ENCODE results near the gene JAZF1. TPM values are rescaled to one million over a fixed set of nuclear protein-coding genes. Genes with fewer than 3 reads are reported as not detected.
A peak's percentile ranks its signal among the peaks of the same experiment; 100 is the strongest.
"Not testable (repeated sequence)": the region's sequence is repeated elsewhere in the genome, so short reads cannot be mapped to it uniquely, and the experiment has no call there.

JAZF1 gene
- total and polyA plus RNA-seq, 2 experiments from 2014 or later, result 13.8 to 19.6 TPM

DNA sequence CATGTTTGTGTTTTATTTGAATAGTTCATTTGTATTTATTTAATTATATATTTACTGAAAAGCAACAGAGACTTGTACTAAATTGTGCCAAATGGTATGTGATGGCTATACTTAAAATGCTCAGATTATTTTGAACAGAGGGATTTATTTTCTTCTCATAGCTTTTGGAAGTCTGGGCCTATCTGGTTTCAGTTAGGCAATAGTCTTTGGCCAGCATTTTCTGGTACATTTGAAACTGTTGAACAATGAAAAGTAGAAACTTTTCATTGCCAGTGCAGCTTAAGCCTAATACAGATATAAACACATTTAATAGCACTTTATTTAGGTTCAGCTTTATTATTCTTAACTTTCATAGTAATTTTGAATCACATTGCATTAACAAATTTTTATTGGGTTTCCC lies 252.6 kb downstream of the JAZF1 start:
- no peaks in the 10 kb centered on the region for H3K9me3 ChIP-seq (ENCODE audit: low read depth)
- TF ChIP-seq EZH2phosphoT487 (IDR thresholded peaks at IDR 0.05; ENCODE audit: insufficient read depth, low read depth) (no peak), EZH2 (IDR thresholded peaks at IDR 0.05; ENCODE audit: insufficient read depth, poor library complexity, severe bottlenecking) (no peak)
- H3K9me2 ChIP-seq (ENCODE audit: insufficient read depth), result no peaks in the 10 kb centered on the region
- 0 out of 2 replicates have a peak, but pooled peaks cover 4% of the 10 kb centered on the region for H3K79me2 ChIP-seq (ENCODE audit: insufficient read depth)
- H2AFZ ChIP-seq, result no peak overlapping the region
- H3K36me3 ChIP-seq (ENCODE audit: low read depth), result no peaks in the 10 kb centered on the region
- H3F3A ChIP-seq (ENCODE audit: insufficient read depth), result peaks cover 3% of the 10 kb centered on the region
- no peak for DNase-seq
- in situ Hi-C loops (cut with MboI), result loop anchor here (10.0 kb wide), 1 partner anchor 723 kb away; the partner anchor contains the start of gene HOXA13
- H3K9ac ChIP-seq, result no peak overlapping the region
- no peak overlapping the region for H3K4me3 ChIP-seq
- no peaks in the 10 kb centered on the region for H3K27me3 ChIP-seq (replicated peaks; ENCODE audit: insufficient read depth)
- no peak overlapping the region for H3K27ac ChIP-seq
- H3K4me2 ChIP-seq (ENCODE audit: unreplicated experiment), result no peak overlapping the region
- no peaks in the 10 kb centered on the region for H4K20me1 ChIP-seq (ENCODE audit: insufficient read depth)
- peaks cover 7% of the 10 kb centered on the region; the same call in 1 of the 2 replicates for H3K4me1 ChIP-seq (ENCODE audit: insufficient read depth)

DNA sequence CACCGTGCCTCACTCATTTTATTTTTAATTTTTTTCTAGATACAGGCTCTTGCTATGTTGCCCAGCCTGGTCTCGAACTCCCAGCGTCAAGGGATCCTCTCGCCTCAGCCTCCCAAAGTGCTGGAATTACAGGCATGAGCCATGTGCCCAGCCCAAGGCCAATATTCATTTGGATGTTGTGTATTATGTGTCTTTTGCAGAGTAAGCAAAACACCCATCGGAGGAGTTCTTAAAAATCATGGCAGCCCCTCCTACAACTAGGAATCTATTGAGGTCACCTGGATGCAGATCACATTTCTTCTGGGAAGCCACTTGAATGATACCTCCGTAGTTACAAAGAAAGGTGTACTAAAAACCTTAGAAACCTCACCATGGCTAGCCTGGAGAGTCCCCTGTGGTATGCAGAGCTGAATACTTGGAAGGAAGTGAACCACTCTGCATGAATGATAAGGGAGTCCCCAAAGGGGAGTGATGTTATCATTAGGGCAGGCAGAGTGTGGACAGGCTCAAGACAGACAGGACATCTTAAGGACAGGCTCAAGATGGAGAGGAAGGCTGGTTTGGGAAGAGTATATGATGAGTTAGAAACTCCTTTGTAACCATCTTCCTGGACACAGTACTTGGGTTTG lies 254.9 kb downstream of the JAZF1 start:
- WGBS, 2 experiments (ENCODE audit: low coverage in 1 of 2, low lambda C conversion rate in 2 of 2, missing lambda C conversion rate in 2 of 2), result 96 to 97% methylated on average over 6 of the region's 6 CpGs

DNA sequence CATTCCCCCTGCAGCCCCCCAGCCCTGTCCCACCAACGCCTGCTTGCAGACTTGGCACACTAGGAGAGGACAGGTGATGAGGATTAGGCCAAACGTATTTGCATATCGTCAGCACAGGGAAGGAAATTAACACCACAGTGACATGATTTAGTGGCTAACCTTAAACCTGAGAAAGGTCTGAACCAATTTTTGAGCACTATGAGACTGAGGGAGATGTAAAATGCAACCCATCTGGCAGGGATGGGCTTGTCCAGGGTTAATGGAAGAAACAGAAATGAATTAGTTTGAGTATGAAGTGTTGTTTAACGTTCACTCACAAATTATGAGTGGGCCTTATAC lies 257.0 kb downstream of the JAZF1 start:
- Histone ChIP-seq H3K9me2 (ENCODE audit: insufficient read depth) (no peaks in the 10 kb centered on the region), H3F3A (ENCODE audit: insufficient read depth) (0 out of 2 replicates have a peak, but pooled peaks cover 3% of the 10 kb centered on the region), H4K20me1 (ENCODE audit: insufficient read depth) (no peaks in the 10 kb centered on the region), H3K36me3 (ENCODE audit: low read depth) (no peaks in the 10 kb centered on the region), H3K4me3 (no peak overlapping the region), H3K9me3 (ENCODE audit: low read depth) (no peaks in the 10 kb centered on the region), H3K4me2 (ENCODE audit: unreplicated experiment) (no peak overlapping the region), H3K27ac (no peak overlapping the region), H3K79me2 (ENCODE audit: insufficient read depth) (peaks cover 8% of the 10 kb centered on the region; the same call in 1 of the 2 replicates), H3K9ac (no peak overlapping the region), H3K27me3 (replicated peaks; ENCODE audit: insufficient read depth) (no peaks in the 10 kb centered on the region), H3K4me1 (ENCODE audit: insufficient read depth) (peaks cover 15% of the 10 kb centered on the region), H2AFZ (no peak overlapping the region)
- in situ Hi-C loops (cut with MboI), result loop anchor here (10.0 kb wide), 1 partner anchor 719 kb away; the partner anchor contains the start of gene HOXA13
- DNase-seq, result no peak
- 44 to 54% methylated on average over 4 of the region's 4 CpGs for WGBS, 2 experiments (ENCODE audit: low coverage in 1 of 2, low lambda C conversion rate in 2 of 2, missing lambda C conversion rate in 2 of 2)
- no peak for TF ChIP-seq EZH2 (IDR thresholded peaks at IDR 0.05; ENCODE audit: insufficient read depth, poor library complexity, severe bottlenecking)

More for the DNA sequence above, 254.9 kb downstream of the JAZF1 start:
- Histone ChIP-seq H3K9ac (no peak overlapping the region), H2AFZ (no peak overlapping the region), H3K79me2 (ENCODE audit: insufficient read depth) (no peaks in the 10 kb centered on the region), H3K27ac (no peak overlapping the region), H3K27me3 (replicated peaks; ENCODE audit: insufficient read depth) (no peaks in the 10 kb centered on the region), H3K9me2 (ENCODE audit: insufficient read depth) (no peaks in the 10 kb centered on the region), H3F3A (ENCODE audit: insufficient read depth) (no peaks in the 10 kb centered on the region), H4K20me1 (ENCODE audit: insufficient read depth) (no peaks in the 10 kb centered on the region), H3K4me3 (no peak overlapping the region), H3K4me1 (ENCODE audit: insufficient read depth) (peaks cover 11% of the 10 kb centered on the region), H3K4me2 (ENCODE audit: unreplicated experiment) (no peak overlapping the region), H3K36me3 (ENCODE audit: low read depth) (no peaks in the 10 kb centered on the region), H3K9me3 (ENCODE audit: low read depth) (no peaks in the 10 kb centered on the region)
- no peak for DNase-seq
- TF ChIP-seq EZH2 (IDR thresholded peaks at IDR 0.05; ENCODE audit: insufficient read depth, poor library complexity, severe bottlenecking) (no peak), EZH2phosphoT487 (IDR thresholded peaks at IDR 0.05; ENCODE audit: insufficient read depth, low read depth) (no peak)
- in situ Hi-C loops (cut with MboI), result loop anchor here (10.0 kb wide), 1 partner anchor 721 kb away; the partner anchor contains the start of gene HOXA13

DNA sequence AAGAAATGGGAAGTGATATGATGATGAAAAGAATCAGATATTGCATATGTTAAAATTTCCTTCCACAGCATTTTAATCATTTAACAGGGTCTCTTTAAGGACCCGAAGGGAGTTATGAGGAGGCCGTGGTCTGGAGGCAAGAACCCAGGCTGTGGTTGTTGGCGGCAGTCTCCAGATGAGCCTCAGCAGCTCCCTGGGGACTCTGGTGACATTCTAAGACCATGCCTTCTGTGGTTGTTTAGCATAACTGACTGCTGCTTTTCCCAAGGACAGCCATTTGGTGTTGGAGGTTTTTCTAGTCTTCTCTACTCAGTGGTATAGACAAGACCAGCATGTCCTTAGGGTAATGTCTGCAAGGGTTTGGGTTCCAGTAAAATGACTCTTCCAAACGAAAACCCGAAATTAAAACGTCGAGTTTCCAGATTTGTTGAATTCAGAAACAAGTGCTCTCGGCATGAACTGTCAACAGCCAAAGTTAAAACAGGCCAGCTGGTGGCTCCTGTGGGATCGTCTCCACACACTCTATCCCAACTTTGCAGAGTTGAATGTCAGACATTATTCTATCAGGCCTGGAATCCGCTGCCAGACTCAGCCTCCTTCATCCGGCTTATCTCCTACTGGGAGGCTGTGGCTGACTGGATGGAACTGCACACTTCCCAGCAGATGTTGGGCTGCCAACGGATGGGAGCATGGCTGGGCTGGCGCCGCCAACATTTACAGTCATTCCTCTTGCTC lies 257.5 kb downstream of the JAZF1 start:
- WGBS, 2 experiments (ENCODE audit: low coverage in 1 of 2, low lambda C conversion rate in 2 of 2, missing lambda C conversion rate in 2 of 2), result 32% methylated on average over 13 to 14 of the region's 14 CpGs
- Histone ChIP-seq H3K4me3 (no peak overlapping the region), H3K27me3 (replicated peaks; ENCODE audit: insufficient read depth) (no peaks in the 10 kb centered on the region), H3K36me3 (ENCODE audit: low read depth) (no peaks in the 10 kb centered on the region), H3K27ac (no peak overlapping the region), H3K4me2 (ENCODE audit: unreplicated experiment) (no peak overlapping the region), H3K79me2 (ENCODE audit: insufficient read depth) (peaks cover 10% of the 10 kb centered on the region; the same call in 1 of the 2 replicates), H3K9me2 (ENCODE audit: insufficient read depth) (no peaks in the 10 kb centered on the region), H3F3A (ENCODE audit: insufficient read depth) (peaks cover 8% of the 10 kb centered on the region; the same call in 1 of the 2 replicates), H3K4me1 (ENCODE audit: insufficient read depth) (peaks cover 17% of the 10 kb centered on the region), H3K9ac (no peak overlapping the region), H4K20me1 (ENCODE audit: insufficient read depth) (no peaks in the 10 kb centered on the region), H2AFZ (no peak overlapping the region), H3K9me3 (ENCODE audit: low read depth) (no peaks in the 10 kb centered on the region)
- TF ChIP-seq EZH2 (IDR thresholded peaks at IDR 0.05; ENCODE audit: insufficient read depth, poor library complexity, severe bottlenecking), result no peak
- DNase-seq, result peak; percentile 26
- in situ Hi-C loops (cut with MboI), result loop anchor here (10.0 kb wide), 1 partner anchor 718 kb away; the partner anchor contains the start of gene HOXA13

DNA sequence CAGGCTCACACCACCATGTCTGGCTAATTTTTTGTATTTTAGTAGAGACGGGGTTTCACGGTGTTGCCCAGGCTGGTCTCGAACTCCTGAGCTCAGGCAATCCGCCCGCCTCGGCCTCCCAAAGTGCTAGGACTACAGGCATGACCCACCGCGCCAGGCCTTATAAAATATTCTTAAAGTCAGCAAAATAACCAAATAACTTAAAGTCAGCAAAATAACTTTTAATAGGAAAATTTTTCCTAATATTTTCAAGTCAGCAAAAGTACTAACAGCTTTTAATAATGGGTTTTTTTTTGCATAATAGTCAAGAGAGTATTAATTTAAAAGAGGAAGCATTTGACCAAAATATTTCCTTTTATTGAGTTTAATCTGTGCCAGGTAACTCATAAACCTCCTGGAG lies 258.2 kb downstream of the JAZF1 start:
- not testable (repeated sequence) for H3F3A ChIP-seq (ENCODE audit: insufficient read depth); H3K4me3 ChIP-seq; H3K9me3 ChIP-seq (ENCODE audit: low read depth); H3K27me3 ChIP-seq (replicated peaks; ENCODE audit: insufficient read depth); H3K9ac ChIP-seq; H2AFZ ChIP-seq; H3K36me3 ChIP-seq (ENCODE audit: low read depth); H3K4me2 ChIP-seq (ENCODE audit: unreplicated experiment); H4K20me1 ChIP-seq (ENCODE audit: insufficient read depth); DNase-seq; H3K9me2 ChIP-seq (ENCODE audit: insufficient read depth); H3K27ac ChIP-seq
- 89 to 90% methylated on average over 8 of the region's 8 CpGs for WGBS, 2 experiments (ENCODE audit: low coverage in 1 of 2, low lambda C conversion rate in 2 of 2, missing lambda C conversion rate in 2 of 2)
- in situ Hi-C loops (cut with MboI), result loop anchor here (10.0 kb wide), 1 partner anchor 718 kb away; the partner anchor contains the start of gene HOXA13
- H3K79me2 ChIP-seq (ENCODE audit: insufficient read depth), result peaks cover 10% of the 10 kb centered on the region; the same call in 1 of the 2 replicates
- H3K4me1 ChIP-seq (ENCODE audit: insufficient read depth), result peaks cover 24% of the 10 kb centered on the region

Data from GM23248 (cell line).